Astrocyte (in vitro differentiated cells and primary cell): ENCODE results near the gene COG4.

Experiments used
- CTCF ChIP-seq: IDR thresholded peaks from 2 replicates; pipeline ENCODE4 v1.5.1; 2011; ENCODE audit warnings: low read depth, mild to moderate bottlenecking, inconsistent platforms, low read length, moderate library complexity; ENCODE audit not compliant: insufficient read depth
- EZH2 ChIP-seq: IDR thresholded peaks from 2 replicates; pipeline ENCODE4 v1.6.1; 2012; ENCODE audit warnings: mild to moderate bottlenecking, low read length, inconsistent platforms; ENCODE audit not compliant: insufficient read depth

GRCh38 chr16:70572926-70573270 lies 49.5 kb upstream of the COG4 start:
- TF ChIP-seq CTCF, result no peak
- no peak for TF ChIP-seq EZH2
